Astrocyte (in vitro differentiated cells and primary cell): ENCODE measurements around the gene PIP4K2A. TPM values are rescaled to one million over a fixed set of nuclear protein-coding genes. Genes with fewer than 3 reads are reported as not detected.
"Not testable (repeated sequence)": the region's sequence is repeated elsewhere in the genome, so short reads cannot be mapped to it uniquely, and the experiment has no call there.

ENCODE experiments used
- DNase-seq: peaks from one replicate; pipeline ENCODE4 v3.0.0-alpha.2; 2010; ENCODE audit warnings: low read depth
- FAIRE-seq: peaks from 2 replicates; lab custom pipeline; 2011; peaks lifted over from hg19 to GRCh38; lab: Jason Lieb, UNC
- H2AFZ ChIP-seq: 2 replicates; pipeline ENCODE4 v1.6.0; 2012; ENCODE audit warnings: low read depth, low read length, inconsistent platforms
- H3K27ac ChIP-seq: 2 replicates; pipeline ENCODE4 v1.5.1; 2011; ENCODE audit warnings: low read depth, low read length, inconsistent platforms
- H3K27me3 ChIP-seq: 2 replicates; pipeline ENCODE4 v1.6.0; 2011; ENCODE audit warnings: low read length, inconsistent platforms; ENCODE audit not compliant: insufficient read depth
- H3K36me3 ChIP-seq: 2 replicates; pipeline ENCODE4 v1.5.1; 2011; ENCODE audit warnings: low read length, inconsistent platforms; ENCODE audit not compliant: insufficient read depth
- H3K4me1 ChIP-seq: 2 replicates; pipeline ENCODE4 v1.5.1; 2011; ENCODE audit warnings: low read length, inconsistent platforms; ENCODE audit not compliant: insufficient read depth
- H3K4me2 ChIP-seq: 2 replicates; pipeline ENCODE4 v1.6.0; 2012; ENCODE audit warnings: low read length, inconsistent platforms
- H3K4me3 ChIP-seq: 2 replicates; pipeline ENCODE4 v1.5.1; 2011; ENCODE audit warnings: low read depth, mild to moderate bottlenecking, low read length, inconsistent platforms; ENCODE audit not compliant: insufficient read depth
- H3K79me2 ChIP-seq: 2 replicates; pipeline ENCODE4 v1.6.0; 2012; ENCODE audit warnings: mild to moderate bottlenecking, low read length, inconsistent platforms; ENCODE audit not compliant: insufficient read depth
- H3K9ac ChIP-seq: 2 replicates; pipeline ENCODE4 v1.6.0; 2012; ENCODE audit warnings: mild to moderate bottlenecking, low read length, inconsistent platforms
- H3K9me3 ChIP-seq: 2 replicates; pipeline ENCODE4 v1.5.1; 2012; ENCODE audit warnings: low read depth, mild to moderate bottlenecking, low read length, inconsistent platforms; ENCODE audit not compliant: insufficient read depth
- H4K20me1 ChIP-seq: 2 replicates; pipeline ENCODE4 v1.6.0; 2012; ENCODE audit warnings: low read length, inconsistent platforms; ENCODE audit not compliant: insufficient read depth
- H3K27ac Mint-ChIP-seq: one replicate; pipeline ENCODE4 v1.8.0; 2021; ENCODE audit warnings: mild to moderate bottlenecking, mixed read lengths; ENCODE audit not compliant: unreplicated experiment
- H3K27me3 Mint-ChIP-seq: one replicate; pipeline ENCODE4 v1.8.0; 2021; ENCODE audit warnings: low read depth, mixed read lengths; ENCODE audit not compliant: unreplicated experiment
- H3K36me3 Mint-ChIP-seq: one replicate; pipeline ENCODE4 v1.8.0; 2021; ENCODE audit warnings: low read depth, mixed read lengths; ENCODE audit not compliant: unreplicated experiment
- H3K4me1 Mint-ChIP-seq: one replicate; pipeline ENCODE4 v1.8.0; 2021; ENCODE audit warnings: low read depth, mixed read lengths; ENCODE audit not compliant: unreplicated experiment
- H3K4me3 Mint-ChIP-seq: one replicate; pipeline ENCODE4 v1.8.0; 2021; ENCODE audit warnings: mild to moderate bottlenecking, moderate library complexity, mixed read lengths; ENCODE audit not compliant: unreplicated experiment
- H3K9me3 Mint-ChIP-seq: one replicate; pipeline ENCODE4 v1.8.0; 2021; ENCODE audit warnings: mild to moderate bottlenecking, mixed read lengths; ENCODE audit not compliant: unreplicated experiment
- EZH2 ChIP-seq: IDR thresholded peaks from 2 replicates; pipeline ENCODE4 v1.6.1; 2012; ENCODE audit warnings: mild to moderate bottlenecking, low read length, inconsistent platforms; ENCODE audit not compliant: insufficient read depth
- total RNA-seq: library from RNA; stranded (reverse); gene quantifications from 2 replicates; pipeline ENCODE4 v1.2.1, GENCODE V29; 2021
- TF ChIP-seq, protein P1 (sequence below): IDR thresholded peaks from 2 replicates; pipeline ENCODE4 v1.5.1; 2011; ENCODE audit warnings: low read depth, mild to moderate bottlenecking, inconsistent platforms, low read length, moderate library complexity; ENCODE audit not compliant: insufficient read depth

PIP4K2A gene
- total RNA-seq, 1 donor from 2014 or later, result 36.8 TPM

GRCh38 chr10:22720667-22721066, 6.3 kb upstream of the PIP4K2A start:
- H4K20me1 ChIP-seq, result no peaks in the 10 kb centered on the region
- no peak overlapping the region for H3K9ac ChIP-seq
- TF ChIP-seq EZH2, result no peak
- TF ChIP-seq, protein P1, sequence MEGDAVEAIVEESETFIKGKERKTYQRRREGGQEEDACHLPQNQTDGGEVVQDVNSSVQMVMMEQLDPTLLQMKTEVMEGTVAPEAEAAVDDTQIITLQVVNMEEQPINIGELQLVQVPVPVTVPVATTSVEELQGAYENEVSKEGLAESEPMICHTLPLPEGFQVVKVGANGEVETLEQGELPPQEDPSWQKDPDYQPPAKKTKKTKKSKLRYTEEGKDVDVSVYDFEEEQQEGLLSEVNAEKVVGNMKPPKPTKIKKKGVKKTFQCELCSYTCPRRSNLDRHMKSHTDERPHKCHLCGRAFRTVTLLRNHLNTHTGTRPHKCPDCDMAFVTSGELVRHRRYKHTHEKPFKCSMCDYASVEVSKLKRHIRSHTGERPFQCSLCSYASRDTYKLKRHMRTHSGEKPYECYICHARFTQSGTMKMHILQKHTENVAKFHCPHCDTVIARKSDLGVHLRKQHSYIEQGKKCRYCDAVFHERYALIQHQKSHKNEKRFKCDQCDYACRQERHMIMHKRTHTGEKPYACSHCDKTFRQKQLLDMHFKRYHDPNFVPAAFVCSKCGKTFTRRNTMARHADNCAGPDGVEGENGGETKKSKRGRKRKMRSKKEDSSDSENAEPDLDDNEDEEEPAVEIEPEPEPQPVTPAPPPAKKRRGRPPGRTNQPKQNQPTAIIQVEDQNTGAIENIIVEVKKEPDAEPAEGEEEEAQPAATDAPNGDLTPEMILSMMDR, result no peak
- no peaks in the 10 kb centered on the region for H3K36me3 Mint-ChIP-seq
- H3K9me3 ChIP-seq, result no peaks in the 10 kb centered on the region
- H2AFZ ChIP-seq, result no peak overlapping the region
- H3K27me3 ChIP-seq, result no peaks in the 10 kb centered on the region
- H3K36me3 ChIP-seq, result no peaks in the 10 kb centered on the region
- no peaks in the 10 kb centered on the region for H3K4me1 Mint-ChIP-seq
- no peak overlapping the region for H3K4me3 ChIP-seq
- H3K4me3 Mint-ChIP-seq, result no peak overlapping the region
- no peaks in the 10 kb centered on the region for H3K4me1 ChIP-seq
- no peak overlapping the region for H3K27ac Mint-ChIP-seq
- H3K4me2 ChIP-seq, result no peak overlapping the region
- no peaks in the 10 kb centered on the region for H3K79me2 ChIP-seq
- no peak overlapping the region for H3K27ac ChIP-seq
- no peaks in the 10 kb centered on the region for H3K9me3 Mint-ChIP-seq
- FAIRE-seq (no peak), DNase-seq (no peak)
- H3K27me3 Mint-ChIP-seq, result peaks cover 11% of the 10 kb centered on the region

DNA sequence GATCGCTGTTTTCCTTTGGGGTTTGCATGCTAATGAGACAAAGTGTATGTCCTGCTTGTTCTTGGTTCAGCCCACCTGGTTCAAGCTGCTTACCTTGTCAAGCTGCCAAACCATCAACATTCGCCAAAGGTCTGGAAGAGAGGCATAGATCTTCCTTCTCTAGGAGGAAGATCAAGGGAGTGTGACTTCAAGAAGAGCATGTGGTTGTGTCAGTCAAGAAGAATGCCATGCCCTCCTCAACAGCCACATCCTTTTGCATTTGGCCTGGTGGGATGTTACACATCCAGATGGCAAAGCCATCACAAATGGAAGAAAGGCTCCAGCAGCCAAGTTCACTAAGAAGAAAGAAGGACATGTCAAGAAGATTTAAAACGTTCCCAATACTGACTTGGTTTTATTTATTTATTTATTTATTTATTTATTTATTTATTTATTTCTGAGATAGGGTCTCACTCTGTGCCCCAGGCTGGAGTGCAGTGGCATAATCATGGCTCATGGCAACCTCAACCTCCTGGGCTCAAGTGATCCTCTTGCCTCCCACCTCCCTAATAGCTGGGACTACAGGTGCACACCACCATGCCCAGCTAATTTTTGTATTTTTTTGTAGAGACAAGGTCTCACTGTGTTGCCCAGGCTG, 5.1 kb upstream of the PIP4K2A start:
- Mint-ChIP-seq H3K36me3 (no peaks in the 10 kb centered on the region), H3K27me3 (peaks cover 6% of the 10 kb centered on the region), H3K4me1 (no peaks in the 10 kb centered on the region), H3K27ac (no peak overlapping the region), H3K4me3 (no peak overlapping the region), H3K9me3 (no peaks in the 10 kb centered on the region)
- no peak overlapping the region for H3K4me3 ChIP-seq
- DNase-seq (no peak), FAIRE-seq (no peak)
- H3K36me3 ChIP-seq, result no peaks in the 10 kb centered on the region
- no peak overlapping the region for H2AFZ ChIP-seq
- TF ChIP-seq EZH2, result no peak
- TF ChIP-seq, protein P1, result no peak
- H4K20me1 ChIP-seq, result no peaks in the 10 kb centered on the region
- no peaks in the 10 kb centered on the region for H3K9me3 ChIP-seq
- no peak overlapping the region for H3K9ac ChIP-seq
- no peak overlapping the region for H3K27ac ChIP-seq
- no peak overlapping the region for H3K4me2 ChIP-seq
- H3K27me3 ChIP-seq, result no peaks in the 10 kb centered on the region
- no peaks in the 10 kb centered on the region for H3K4me1 ChIP-seq
- H3K79me2 ChIP-seq, result no peaks in the 10 kb centered on the region

GRCh38 chr10:22718659-22719058, 4.3 kb upstream of the PIP4K2A start:
- H3K4me3 Mint-ChIP-seq, H3K36me3 Mint-ChIP-seq, H3K27ac ChIP-seq, H3K9me3 Mint-ChIP-seq, H3K4me1 Mint-ChIP-seq, H3K9ac ChIP-seq, H3K9me3 ChIP-seq, H3K4me2 ChIP-seq, FAIRE-seq, H3K4me3 ChIP-seq, H3K27me3 ChIP-seq, H3K36me3 ChIP-seq, H3K79me2 ChIP-seq, H3K27me3 Mint-ChIP-seq, H3K4me1 ChIP-seq, H4K20me1 ChIP-seq, H2AFZ ChIP-seq, DNase-seq, H3K27ac Mint-ChIP-seq: not testable (repeated sequence)
